Measurements from ENCODE around the gene CORO7.
"Not testable (repeated sequence)": the region's sequence is repeated elsewhere in the genome, so short reads cannot be mapped to it uniquely, and the experiment has no call there.

GRCh38 chr16:4393850-4394249 is 22.5 kb downstream of the CORO7 start:
- TF ChIP-seq CTCF (IDR thresholded peaks at IDR 0.05; ENCODE audit: poor library complexity, severe bottlenecking); POLR2AphosphoS5 (IDR thresholded peaks at IDR 0.05); REST (IDR thresholded peaks at IDR 0.05; ENCODE audit: borderline replicate concordance); MXI1 (conservative IDR thresholded peaks at IDR 0.05; ENCODE audit: poor library complexity, severe bottlenecking); RAD21 (conservative IDR thresholded peaks at IDR 0.05); TAF1 (IDR thresholded peaks at IDR 0.05; ENCODE audit: low read depth); EP300 (conservative IDR thresholded peaks at IDR 0.05; ENCODE audit: poor library complexity, severe bottlenecking); EZH2 (IDR thresholded peaks at IDR 0.05; ENCODE audit: borderline replicate concordance, insufficient read depth, low read length, poor library complexity, severe bottlenecking); SMC3 (conservative IDR thresholded peaks at IDR 0.05; ENCODE audit: poor library complexity): not testable (repeated sequence)

Measured in neural cell (in vitro differentiated cells).